Hepatic stellate cell (primary cell): ENCODE data around the gene PRM1.

Experiments used
- DNase-seq: peaks from one replicate; pipeline ENCODE4 v3.0.0; 2011; ENCODE audit warnings: low spot score

Gene PRM1

DNA sequence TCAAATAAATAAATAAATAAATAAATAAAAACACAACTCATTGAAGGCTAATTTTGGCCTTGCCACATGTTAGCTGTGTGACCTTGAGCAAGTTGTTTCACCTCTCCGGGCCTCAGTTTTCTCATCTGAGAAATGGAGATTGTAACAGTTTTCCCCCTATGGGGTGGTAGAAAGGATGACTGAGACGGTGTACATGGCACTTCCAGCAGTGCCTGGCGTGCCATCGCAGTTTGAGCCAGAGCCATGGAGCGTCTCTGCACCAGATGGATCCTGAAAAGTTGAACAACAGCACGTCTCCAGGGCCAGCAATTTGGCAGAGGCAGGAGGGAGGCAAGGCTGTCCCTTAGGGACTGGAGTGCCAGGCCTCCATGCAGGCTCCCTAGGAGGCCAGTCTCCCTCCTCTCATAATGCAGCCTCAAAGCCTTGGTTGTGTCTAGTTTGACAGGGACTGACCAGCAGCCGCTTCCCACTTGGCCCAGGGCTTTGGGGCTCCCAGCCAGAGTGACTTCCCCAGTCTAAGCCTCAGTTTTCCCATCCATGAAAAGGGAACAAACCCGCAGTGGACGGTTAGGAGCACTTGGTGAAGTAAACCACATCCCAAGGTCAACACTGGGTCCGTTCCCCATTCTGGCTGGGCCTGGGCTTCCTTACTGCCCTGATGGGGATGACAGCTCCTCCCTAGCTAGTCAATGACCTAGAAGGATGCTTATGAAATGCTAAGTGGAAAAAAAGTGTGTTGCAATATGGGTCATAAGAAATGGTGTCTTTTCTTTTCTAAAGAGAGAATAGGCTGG is 44.5 kb downstream of the PRM1 start:
- DNase-seq: no peak

DNA sequence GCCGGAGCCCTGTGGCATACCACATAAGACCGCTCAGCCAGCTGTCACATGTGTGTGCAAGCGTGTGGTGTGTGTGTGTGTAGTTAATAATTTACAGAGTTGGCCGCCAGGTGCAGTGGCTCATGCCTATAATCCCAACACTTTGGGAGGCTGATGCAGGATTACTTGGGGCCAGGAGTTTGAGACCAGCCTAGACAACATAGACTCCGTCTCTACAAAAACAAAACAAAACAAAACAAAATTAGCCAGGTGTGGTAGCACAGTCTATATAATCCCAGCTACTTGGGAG is 45.5 kb downstream of the PRM1 start:
- DNase-seq: no peak

- DNase-seq: no peak
Observed at GRCh38 chr16:11234884-11235702, 46.0 kb downstream of the PRM1 start.

DNA sequence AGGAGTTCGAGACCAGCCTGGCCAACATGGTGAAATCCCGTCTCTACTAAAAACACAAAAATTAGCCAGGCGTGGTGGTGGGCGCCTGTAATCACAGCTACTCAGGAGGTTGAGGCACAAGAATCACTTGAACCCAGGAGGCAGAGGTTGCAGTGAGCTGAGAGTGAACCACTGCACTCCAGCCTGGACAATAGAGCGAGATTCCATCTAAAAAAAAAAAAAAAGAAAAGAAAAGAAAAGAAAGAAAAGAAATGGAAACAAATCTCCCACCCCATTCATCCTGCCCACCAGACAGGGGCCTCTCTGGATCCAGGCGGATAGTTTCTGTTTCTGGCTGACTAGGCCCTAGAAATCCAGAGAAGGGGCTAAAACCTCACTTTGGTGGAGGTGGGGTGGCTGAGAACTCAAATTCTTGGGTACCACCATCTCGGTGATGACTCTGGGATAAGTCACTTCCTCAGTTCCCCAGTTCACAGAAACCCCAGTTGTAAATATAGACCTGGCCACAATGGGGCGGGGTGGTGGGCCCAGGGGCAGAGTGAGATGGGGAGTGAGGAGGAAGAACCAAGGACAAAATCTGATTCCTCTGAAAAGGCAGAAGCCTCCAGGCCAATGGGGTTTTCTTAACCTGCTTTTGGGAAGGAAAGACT is 47.3 kb downstream of the PRM1 start:
- no peak for DNase-seq

DNA sequence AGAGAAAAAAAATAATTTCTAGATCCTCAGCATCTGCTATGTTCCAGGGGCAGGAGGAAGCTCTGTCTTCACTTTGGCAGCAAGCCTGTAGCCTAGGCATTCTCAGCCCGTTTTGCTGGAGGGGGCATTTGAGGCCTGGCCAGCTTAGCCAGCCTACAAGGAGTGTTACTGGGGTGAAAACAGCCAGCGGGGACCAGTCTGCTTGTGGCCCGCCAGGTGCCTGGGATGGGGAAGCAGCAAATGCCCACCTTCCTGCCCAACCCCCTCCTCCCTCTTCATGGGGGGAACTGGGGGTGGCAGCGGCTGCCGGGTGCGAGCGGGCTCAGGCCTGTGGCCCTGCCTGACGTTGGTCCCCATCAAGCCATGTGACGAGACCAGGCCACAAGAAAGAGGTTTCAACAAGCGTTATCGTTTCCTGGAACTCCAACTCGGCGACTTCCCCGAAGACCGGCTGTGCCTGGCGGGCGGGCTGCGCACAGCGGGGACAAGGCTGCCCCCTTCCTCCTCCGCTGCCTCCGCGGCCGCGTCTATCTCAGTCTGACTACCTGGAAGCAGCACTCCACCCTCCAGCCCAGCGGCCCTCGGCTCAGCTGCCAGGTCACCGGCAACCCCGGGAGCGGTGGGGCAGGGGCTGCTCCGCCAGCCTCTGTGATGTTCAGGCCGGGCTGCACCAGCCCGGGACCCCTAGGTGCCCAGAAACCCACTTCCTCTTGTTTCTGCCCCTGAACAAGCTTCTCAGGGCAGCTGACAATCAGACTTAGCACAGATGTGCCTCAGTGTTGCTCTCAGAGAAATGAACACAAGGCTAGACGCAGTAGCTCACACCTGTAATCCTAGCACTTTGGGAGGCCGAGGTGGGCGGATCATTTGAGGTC is 48.0 kb downstream of the PRM1 start:
- DNase-seq: no peak

DNA sequence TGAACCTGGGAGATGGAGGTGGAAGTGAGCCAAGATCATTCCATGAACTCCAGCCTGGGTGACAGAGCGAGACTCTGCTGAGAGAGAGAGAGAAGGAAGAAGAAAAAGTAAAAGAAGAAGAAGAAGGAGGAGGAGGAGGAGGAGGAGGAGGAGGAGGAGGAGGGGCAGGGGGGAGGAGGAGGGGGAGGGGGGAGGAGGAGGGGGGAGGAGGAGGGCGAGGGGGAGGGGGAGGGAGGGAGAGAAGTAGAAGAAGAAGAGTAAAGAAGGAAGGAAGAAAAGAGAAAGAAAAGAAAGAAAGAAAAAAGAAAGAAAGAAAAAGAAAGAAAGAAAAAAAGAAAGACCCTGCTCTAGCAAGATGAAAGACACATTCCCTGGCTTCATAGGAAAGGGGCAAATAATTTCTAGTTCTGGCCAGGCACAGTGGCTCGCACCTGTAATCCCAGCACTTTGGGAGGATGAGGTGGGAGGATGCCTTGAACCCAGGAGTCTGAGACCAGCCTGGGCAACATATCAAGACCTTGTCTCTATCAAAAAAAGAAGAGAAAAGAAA is 48.8 kb downstream of the PRM1 start:
- DNase-seq: no peak

DNA sequence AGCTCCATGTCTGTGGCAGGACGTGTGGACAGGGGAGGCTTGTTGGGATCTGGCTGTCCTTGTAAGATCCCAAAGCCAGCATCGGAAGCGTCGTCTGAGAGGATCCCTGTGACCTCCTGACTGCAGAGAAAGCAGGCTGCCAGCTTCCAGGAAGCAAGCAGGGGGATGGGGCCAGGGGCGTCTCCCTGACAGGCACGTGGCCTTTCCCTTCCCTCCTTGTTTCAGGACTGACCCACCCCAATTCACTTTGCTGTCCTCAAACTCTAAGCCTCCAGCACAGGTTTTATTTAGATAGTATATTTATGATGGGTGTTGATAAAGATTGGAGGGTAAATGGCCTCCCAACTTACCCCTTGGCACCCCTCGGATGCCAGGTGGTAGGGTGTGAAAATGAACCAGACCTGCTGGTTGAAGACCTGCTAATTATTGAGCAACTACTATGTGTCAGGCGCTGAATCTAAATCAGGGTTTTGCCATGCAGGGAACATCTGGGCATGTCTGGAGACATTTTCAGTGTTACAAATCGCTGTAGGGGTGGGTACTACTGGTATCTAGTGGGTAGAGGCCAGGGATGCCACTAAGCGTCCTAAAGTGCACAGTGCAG is 49.7 kb downstream of the PRM1 start:
- no peak for DNase-seq
